ENCODE results near the gene NHLRC2.

The NHLRC2 gene

GRCh38 chr10:113866551-113867394 is 12.3 kb downstream of the NHLRC2 start:
- no peak for DNase-seq

GRCh38 chr10:113867904-113868303 is 13.4 kb downstream of the NHLRC2 start:
- DNase-seq, result no peak

GRCh38 chr10:113869789-113870188 is 15.3 kb downstream of the NHLRC2 start:
- DNase-seq, result no peak

GRCh38 chr10:113872139-113873030 is 17.9 kb downstream of the NHLRC2 start:
- DNase-seq, result no peak

- DNase-seq, result no peak
These were observed 20.8 kb downstream of the NHLRC2 start for GRCh38 chr10:113875212-113875611.

GRCh38 chr10:113876461-113876860 is 22.0 kb downstream of the NHLRC2 start:
- DNase-seq, result no peak

GRCh38 chr10:113879691-113880090 is 25.2 kb downstream of the NHLRC2 start:
- no peak for DNase-seq

- no peak for DNase-seq
These were observed 25.8 kb downstream of the NHLRC2 start for GRCh38 chr10:113880236-113880635.

GRCh38 chr10:113882240-113882639 is 27.8 kb downstream of the NHLRC2 start:
- no peak for DNase-seq

GRCh38 chr10:113889911-113890310 is 35.5 kb downstream of the NHLRC2 start:
- DNase-seq, result no peak

- DNase-seq, result no peak
These were observed 36.3 kb downstream of the NHLRC2 start for GRCh38 chr10:113890769-113891168.

GRCh38 chr10:113891476-113891875 is 37.0 kb downstream of the NHLRC2 start:
- no peak for DNase-seq

- no peak for DNase-seq
These were observed 39.1 kb downstream of the NHLRC2 start for GRCh38 chr10:113893570-113893969.

- no peak for DNase-seq
These were observed 40.1 kb downstream of the NHLRC2 start for GRCh38 chr10:113894581-113894980.

- no peak for DNase-seq
These were observed 40.6 kb downstream of the NHLRC2 start for GRCh38 chr10:113895018-113895417.

GRCh38 chr10:113897693-113898618 is 43.5 kb downstream of the NHLRC2 start:
- no peak for DNase-seq

GRCh38 chr10:113899952-113900598 is 45.6 kb downstream of the NHLRC2 start:
- DNase-seq, result no peak

GRCh38 chr10:113905756-113906155 is 51.3 kb downstream of the NHLRC2 start:
- DNase-seq, result no peak

- DNase-seq, result no peak
These were observed 52.7 kb downstream of the NHLRC2 start for GRCh38 chr10:113907166-113907565.

- DNase-seq, result no peak
These were observed 53.8 kb downstream of the NHLRC2 start for GRCh38 chr10:113908236-113908635.

GRCh38 chr10:113911113-113911512 is 56.7 kb downstream of the NHLRC2 start:
- no peak for DNase-seq

GRCh38 chr10:113911839-113912238 is 57.4 kb downstream of the NHLRC2 start:
- DNase-seq, result no peak

Measured in effector CD8-positive, alpha-beta T cell (primary cell).